H9 (cell line): ENCODE data around the gene MGARP. TPM values are rescaled to one million over a fixed set of nuclear protein-coding genes. Genes with fewer than 3 reads are reported as not detected.

Source experiments
- DNase-seq: peaks from one replicate; pipeline ENCODE4 v3.0.0-alpha.2; 2017
- H2AFZ ChIP-seq: one replicate; pipeline ENCODE4 v1.6.1; 2013; ENCODE audit warnings: mild to moderate bottlenecking, low read length, control low read depth, moderate library complexity
- H2AK5ac ChIP-seq: 2 replicates; pipeline ENCODE4 v1.6.1; 2013; ENCODE audit warnings: low read length, control low read depth, mixed read lengths; ENCODE audit not compliant: insufficient read length
- H2BK120ac ChIP-seq: one replicate; pipeline ENCODE4 v1.6.1; 2013; ENCODE audit warnings: low read depth, mild to moderate bottlenecking, low read length, control low read depth, inconsistent platforms; ENCODE audit not compliant: poor library complexity, severe bottlenecking
- H2BK12ac ChIP-seq: 2 replicates; pipeline ENCODE4 v1.6.1; 2013; ENCODE audit warnings: low read length, control low read depth, mixed read lengths, low read depth; ENCODE audit not compliant: insufficient read length
- H2BK15ac ChIP-seq: 2 replicates; pipeline ENCODE4 v1.6.1; 2013; ENCODE audit warnings: low read depth, low read length, control low read depth
- H2BK20ac ChIP-seq: one replicate; pipeline ENCODE4 v1.6.1; 2013; ENCODE audit warnings: low read depth, mild to moderate bottlenecking, low read length, control low read depth, inconsistent platforms; ENCODE audit not compliant: poor library complexity, severe bottlenecking
- H2BK5ac ChIP-seq: 2 replicates; pipeline ENCODE4 v1.6.1; 2013; ENCODE audit warnings: low read length, control low read depth, mixed read lengths; ENCODE audit not compliant: insufficient read length
- H3K14ac ChIP-seq: 2 replicates; pipeline ENCODE4 v1.6.1; 2013; ENCODE audit warnings: low read length, control low read depth; ENCODE audit not compliant: insufficient read depth
- H3K18ac ChIP-seq: 2 replicates; pipeline ENCODE4 v1.6.1; 2013; ENCODE audit warnings: low read depth, mild to moderate bottlenecking, mixed read lengths, low read length, control low read depth; ENCODE audit not compliant: insufficient read length
- H3K23ac ChIP-seq: 2 replicates; pipeline ENCODE4 v1.6.1; 2013; ENCODE audit warnings: low read length, control low read depth, mixed read lengths, low read depth; ENCODE audit not compliant: insufficient read length
- H3K23me2 ChIP-seq: 2 replicates; pipeline ENCODE4 v1.6.1; 2013; ENCODE audit warnings: low read depth, mild to moderate bottlenecking, mixed read lengths, low read length, control low read depth; ENCODE audit not compliant: insufficient read length, poor library complexity, severe bottlenecking
- H3K27ac ChIP-seq: 2 replicates; pipeline ENCODE4 v1.5.1; 2013; ENCODE audit warnings: low read length, control low read depth, mixed read lengths, low read depth; ENCODE audit not compliant: insufficient read length
- H3K27me3 ChIP-seq: 2 replicates; pipeline ENCODE4 v1.6.1; 2013; ENCODE audit warnings: low read length, control low read depth, inconsistent platforms; ENCODE audit not compliant: insufficient read depth
- H3K4ac ChIP-seq: 2 replicates; pipeline ENCODE4 v1.6.1; 2013; ENCODE audit warnings: low read depth, mild to moderate bottlenecking, control low read depth, inconsistent platforms, low read length, moderate library complexity
- H3K4me1 ChIP-seq: 2 replicates; pipeline ENCODE4 v1.6.1; 2013; ENCODE audit warnings: low read length, control low read depth, inconsistent platforms; ENCODE audit not compliant: insufficient read depth
- H3K4me2 ChIP-seq: 2 replicates; pipeline ENCODE4 v1.6.1; 2013; ENCODE audit warnings: low read length, control low read depth, mixed read lengths; ENCODE audit not compliant: insufficient read length, insufficient read depth
- H3K56ac ChIP-seq: 2 replicates; pipeline ENCODE4 v1.6.1; 2013; ENCODE audit warnings: low read depth, mild to moderate bottlenecking, mixed read lengths, low read length, control low read depth; ENCODE audit not compliant: insufficient read length
- H3K79me1 ChIP-seq: 2 replicates; pipeline ENCODE4 v1.6.1; 2013; ENCODE audit warnings: low read depth, mild to moderate bottlenecking, moderate library complexity, low read length, control low read depth, inconsistent platforms; ENCODE audit not compliant: insufficient read depth, poor library complexity, severe bottlenecking
- H3K79me2 ChIP-seq: 2 replicates; pipeline ENCODE4 v1.6.1; 2013; ENCODE audit warnings: low read length, control low read depth, inconsistent platforms; ENCODE audit not compliant: insufficient read depth
- H3K9ac ChIP-seq: 2 replicates; pipeline ENCODE4 v1.6.1; 2013; ENCODE audit warnings: low read length, control low read depth, mixed read lengths; ENCODE audit not compliant: insufficient read length; ENCODE audit errors: extremely low read depth
- H3K9me3 ChIP-seq: one replicate; pipeline ENCODE4 v1.6.1; 2013; ENCODE audit warnings: low read depth, low read length, inconsistent platforms; ENCODE audit not compliant: control insufficient read depth
- H3T11ph ChIP-seq: one replicate; pipeline ENCODE4 v1.6.1; 2013; ENCODE audit warnings: mild to moderate bottlenecking, low read length, control low read depth, inconsistent platforms
- H4K20me1 ChIP-seq: one replicate; pipeline ENCODE4 v1.6.1; 2013; ENCODE audit not compliant: control insufficient read depth, insufficient read length, insufficient read depth
- H4K5ac ChIP-seq: 2 replicates; pipeline ENCODE4 v1.6.1; 2013; ENCODE audit warnings: low read depth, mild to moderate bottlenecking, mixed read lengths, low read length, control low read depth; ENCODE audit not compliant: insufficient read length
- H4K8ac ChIP-seq: replicated peaks from 2 replicates; pipeline ENCODE4 v1.6.1; 2013; ENCODE audit warnings: low read length, control low read depth, mixed read lengths, low read depth; ENCODE audit not compliant: insufficient read length
- H4K91ac ChIP-seq: 2 replicates; pipeline ENCODE4 v1.6.1; 2013; ENCODE audit warnings: low read depth, mild to moderate bottlenecking, moderate library complexity, mixed read lengths, low read length, control low read depth; ENCODE audit not compliant: insufficient read length
- H3K27ac Mint-ChIP-seq, 3 experiments: 2 replicates in 2 of 3; 3 replicates in 1 of 3; pipeline ENCODE4 v1.8.0; 2020 to 2021; ENCODE audit warnings: mixed read lengths in 3 of 3, mild to moderate bottlenecking in 1 of 3, moderate library complexity in 1 of 3
- H3K27me3 Mint-ChIP-seq: 2 replicates; pipeline ENCODE4 v1.8.0; 2021; ENCODE audit warnings: low read depth, mild to moderate bottlenecking, moderate library complexity, mixed read lengths
- H3K36me3 Mint-ChIP-seq, 3 experiments: 2 replicates in 2 of 3; 3 replicates in 1 of 3; pipeline ENCODE4 v1.8.0; 2020 to 2021; ENCODE audit warnings: low read depth in 3 of 3, mixed read lengths in 3 of 3; ENCODE audit not compliant: insufficient read depth in 1 of 3
- H3K4me1 Mint-ChIP-seq, 2 experiments: 2 replicates each; pipeline ENCODE4 v1.8.0; 2020; ENCODE audit warnings: mixed read lengths in 2 of 2
- H3K4me3 Mint-ChIP-seq, 2 experiments: 2 replicates in 1 of 2; 3 replicates in 1 of 2; pipeline ENCODE4 v1.8.0; 2020 to 2021; ENCODE audit warnings: mild to moderate bottlenecking in 2 of 2, mixed read lengths in 2 of 2, moderate library complexity in 1 of 2
- H3K9me3 Mint-ChIP-seq, 2 experiments: 2 replicates in 1 of 2; 3 replicates in 1 of 2; pipeline ENCODE4 v1.8.0; 2020; ENCODE audit warnings: mild to moderate bottlenecking in 2 of 2, mixed read lengths in 2 of 2, moderate library complexity in 1 of 2
- CTCF ChIP-seq: fragments of 200-600 bp; sonication (generic); conservative IDR thresholded peaks from 3 replicates; pipeline ENCODE4 v1.8.0; 2021; ENCODE audit warnings: antibody characterized with exemption, mild to moderate bottlenecking
- WGBS: extraction: QIAGEN DNeasy Blood & Tissue Kit; methylation state at CpG from one replicate; pipeline ENCODE4 v1.1.7; 2013; ENCODE audit warnings: missing lambda C conversion rate, low lambda C conversion rate, mixed read lengths; ENCODE audit not compliant: insufficient read length; ENCODE audit errors: extremely low coverage; 5-methylcytosine and 5-hydroxymethylcytosine counted together
- total RNA-seq: library from RNA; stranded (reverse); gene quantifications from 2 replicates; pipeline ENCODE4 v1.2.1, GENCODE V29; 2021

The MGARP gene
- total RNA-seq, 1 experiment from 2014 or later: 4.0 TPM

GRCh38 chr4:139229534-139230039, 50.4 kb downstream of the MGARP start:
- Histone ChIP-seq H3K18ac (no peak overlapping the region), H3K9me3 (no peaks in the 10 kb centered on the region), H3K79me1 (no peaks in the 10 kb centered on the region), H2BK120ac (no peak overlapping the region), H2BK15ac (no peak overlapping the region), H3K27ac (no peak overlapping the region), H2BK12ac (no peak overlapping the region), H3K14ac (no peak overlapping the region), H2BK5ac (no peak overlapping the region), H3K4ac (no peak overlapping the region), H3T11ph (no peak overlapping the region), H2AK5ac (no peak overlapping the region), H3K23ac (no peak overlapping the region), H3K79me2 (no peaks in the 10 kb centered on the region), H4K5ac (no peak overlapping the region), H3K56ac (no peak overlapping the region), H3K4me2 (no peak overlapping the region), H3K27me3 (no peaks in the 10 kb centered on the region), H3K9ac (no peak overlapping the region), H2BK20ac (no peak overlapping the region), H4K91ac (no peak overlapping the region), H4K20me1 (no peaks in the 10 kb centered on the region), H3K4me1 (peaks cover 2% of the 10 kb centered on the region; the same call in 1 of the 2 replicates), H4K8ac (no peak overlapping the region), H2AFZ (no peak overlapping the region), H3K23me2 (no peaks in the 10 kb centered on the region)
- peak; percentile 78 for TF ChIP-seq CTCF
- Mint-ChIP-seq H3K36me3 (no peaks in the 10 kb centered on the region), H3K27me3 (no peaks in the 10 kb centered on the region), H3K9me3 (no peaks in the 10 kb centered on the region), H3K4me1 (peaks cover 22 to 25% of the 10 kb centered on the region in 2 experiments), H3K27ac (0 out of 7 replicates have a peak overlapping the region, but pooled peaks of 1 of the 3 experiments have one; percentile 1), H3K4me3 (no peak overlapping the region)
- no peak for DNase-seq
- WGBS: no CpG with 5 or more reads among the region's 3 CpGs
